GM18519 (cell line): ENCODE measurements around the gene POLDIP3.

Experiments used
- ATAC-seq: cut with Tn5 transposase; IDR thresholded peaks from one replicate; pipeline ENCODE4 v1.9.1; 2021; ENCODE audit warnings: mild to moderate bottlenecking, moderate library complexity; ENCODE audit not compliant: unreplicated experiment, low FRiP score

POLDIP3 gene

DNA sequence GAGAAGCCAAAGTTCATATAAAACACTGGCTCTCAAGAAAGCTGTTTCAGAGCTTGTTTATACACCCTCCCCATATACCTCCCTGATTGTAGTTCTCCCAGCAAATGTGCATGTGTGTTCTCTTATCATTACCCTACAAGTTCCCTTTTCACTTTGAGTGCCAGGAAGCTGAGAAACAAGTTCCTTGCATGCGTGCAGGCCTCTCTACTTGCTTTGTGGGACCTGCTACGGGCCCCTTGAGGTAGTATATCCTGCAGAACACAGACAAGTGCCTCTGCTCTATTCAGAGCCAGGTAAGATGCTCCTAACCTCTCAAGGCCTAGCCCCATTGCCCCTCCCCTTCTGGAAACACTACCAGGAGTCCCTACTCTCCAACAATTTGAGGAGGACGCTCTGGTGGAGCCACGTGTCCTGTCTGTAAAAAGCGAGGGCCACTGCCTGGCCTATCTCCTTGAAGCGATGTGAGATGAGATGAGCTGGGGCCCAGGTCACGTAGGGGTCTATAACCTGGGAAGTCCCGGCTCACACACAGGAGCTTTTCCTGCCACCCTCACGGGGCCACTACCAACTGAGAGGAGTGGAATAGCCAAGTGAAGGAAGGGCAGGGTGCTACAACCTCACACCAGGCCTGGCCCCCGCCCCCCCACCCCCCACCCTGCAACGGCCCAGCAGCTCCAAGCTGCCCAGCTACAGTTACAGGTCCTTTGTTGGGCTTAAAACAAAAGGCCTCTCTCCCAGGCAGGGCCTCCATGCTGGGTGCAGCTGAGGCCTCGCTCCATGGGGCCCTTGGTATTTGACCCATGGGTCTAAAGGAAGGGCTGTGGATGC is 28.3 kb upstream of the POLDIP3 start:
- no peak for ATAC-seq

DNA sequence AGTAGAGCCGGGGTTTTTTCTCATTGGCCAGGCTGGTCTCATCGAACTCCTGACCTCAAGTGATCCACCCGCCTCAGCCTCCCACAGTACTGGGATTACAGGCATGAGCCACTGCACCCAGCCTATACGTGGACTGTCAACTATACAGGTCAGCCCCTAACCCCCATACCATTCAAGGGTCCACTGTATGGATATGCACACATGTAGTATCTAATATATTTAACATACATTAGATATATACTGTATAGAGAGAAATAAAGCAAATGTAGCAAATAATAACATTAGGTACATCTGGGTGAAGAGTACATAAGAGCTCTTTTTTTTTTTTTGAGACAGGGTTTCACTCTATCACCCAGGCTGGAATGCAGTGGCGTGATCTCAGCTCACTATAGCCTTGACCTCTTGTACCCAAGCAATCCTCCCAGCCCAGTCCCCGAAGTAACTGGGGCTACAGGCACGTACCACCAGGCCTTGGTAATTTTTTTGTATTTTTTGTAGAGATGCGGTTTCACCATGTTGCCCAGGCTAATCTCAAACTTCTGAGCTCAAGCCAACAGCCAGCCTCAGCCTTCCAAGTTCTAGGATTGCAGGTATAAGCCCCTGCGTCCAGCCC is 27.2 kb upstream of the POLDIP3 start:
- ATAC-seq, result no peak

GRCh38 chr22:42639541-42640241 is 25.0 kb upstream of the POLDIP3 start:
- ATAC-seq, result no peak

DNA sequence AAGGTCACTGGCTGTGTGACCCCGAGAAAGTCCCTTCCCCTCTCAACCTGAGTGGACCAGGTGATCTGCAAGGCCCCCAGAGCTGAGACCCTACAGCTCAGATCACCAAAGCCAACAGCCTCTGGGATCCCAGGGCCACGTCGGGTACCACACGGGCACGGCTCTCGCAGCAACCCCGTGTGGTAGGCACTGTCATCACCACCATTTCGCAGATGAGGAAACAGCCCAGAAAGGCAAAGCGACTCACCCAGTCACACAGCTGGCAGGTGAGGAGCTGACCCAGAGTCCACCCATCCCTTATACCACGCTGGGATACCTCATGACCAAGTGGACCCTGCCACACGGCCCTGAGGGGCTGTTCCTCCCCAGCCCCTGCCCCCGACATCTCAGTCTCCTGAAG is 22.9 kb upstream of the POLDIP3 start:
- ATAC-seq, result no peak

- no peak for ATAC-seq
Observed at GRCh38 chr22:42636506-42636905, 21.8 kb upstream of the POLDIP3 start.

GRCh38 chr22:42635531-42635930 is 20.8 kb upstream of the POLDIP3 start:
- no peak for ATAC-seq

DNA sequence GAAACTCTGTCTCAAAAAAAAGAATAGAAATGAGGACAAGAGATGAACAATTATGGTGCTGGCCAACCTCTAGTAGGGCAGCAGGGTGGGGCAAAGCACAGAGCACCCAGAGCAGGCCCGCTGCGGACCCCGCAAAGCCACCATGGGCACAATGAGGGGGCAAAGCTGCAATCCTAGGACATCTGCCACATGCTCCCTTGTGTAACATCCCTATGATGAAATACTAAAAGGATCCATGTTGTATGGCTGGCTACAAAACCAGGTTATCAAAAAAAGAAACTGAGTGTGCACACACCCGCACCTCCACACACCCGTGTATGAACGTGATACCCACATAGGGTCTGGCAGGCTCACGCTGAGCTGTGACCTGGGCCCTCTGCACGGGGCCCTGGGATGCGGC is 18.3 kb upstream of the POLDIP3 start:
- no peak for ATAC-seq

DNA sequence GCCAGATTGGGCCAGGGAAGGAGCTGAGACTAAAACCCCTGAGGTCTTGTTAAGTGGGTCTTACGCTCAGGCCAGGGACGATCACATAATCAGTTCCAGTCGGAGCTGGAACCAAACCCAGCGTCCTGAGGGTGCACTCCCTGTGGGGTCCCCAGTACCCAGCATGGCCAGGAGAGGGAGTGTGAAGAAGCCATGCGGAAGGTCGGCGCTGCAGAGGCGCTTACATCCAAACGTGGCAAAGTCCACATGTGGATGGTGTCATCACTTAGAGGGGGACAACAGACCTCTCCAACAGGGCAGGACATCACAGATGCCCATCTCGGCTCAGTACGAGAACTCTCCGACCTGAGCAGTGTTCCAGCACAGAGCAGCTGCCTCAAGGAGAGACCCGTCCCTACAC is 17.4 kb upstream of the POLDIP3 start:
- no peak for ATAC-seq

- ATAC-seq, result no peak
Observed at GRCh38 chr22:42630901-42631602, 16.4 kb upstream of the POLDIP3 start.

DNA sequence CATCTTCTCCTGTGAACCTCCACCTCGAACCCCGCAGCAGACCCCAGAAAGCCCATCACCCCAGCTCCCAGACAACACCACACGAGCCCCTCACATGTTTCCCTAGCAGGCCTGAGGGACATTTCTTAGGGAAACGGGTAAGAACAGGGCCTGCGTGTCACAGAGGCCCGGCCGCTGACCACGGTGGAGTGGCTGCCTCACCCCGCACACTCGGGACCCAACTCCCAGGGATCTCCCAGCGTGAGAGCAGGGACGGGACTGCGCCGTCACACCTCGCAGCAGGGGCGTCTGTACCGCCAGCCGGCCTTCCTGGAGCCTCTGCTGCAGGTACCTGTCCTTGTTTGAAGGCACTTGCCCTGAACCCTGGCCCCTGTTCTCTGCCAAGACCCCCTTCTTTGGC is 15.5 kb upstream of the POLDIP3 start:
- ATAC-seq, result no peak

- ATAC-seq, result no peak
Observed at GRCh38 chr22:42627981-42628380, 13.3 kb upstream of the POLDIP3 start.

- no peak for ATAC-seq
Observed at GRCh38 chr22:42626951-42627625, 12.4 kb upstream of the POLDIP3 start.

DNA sequence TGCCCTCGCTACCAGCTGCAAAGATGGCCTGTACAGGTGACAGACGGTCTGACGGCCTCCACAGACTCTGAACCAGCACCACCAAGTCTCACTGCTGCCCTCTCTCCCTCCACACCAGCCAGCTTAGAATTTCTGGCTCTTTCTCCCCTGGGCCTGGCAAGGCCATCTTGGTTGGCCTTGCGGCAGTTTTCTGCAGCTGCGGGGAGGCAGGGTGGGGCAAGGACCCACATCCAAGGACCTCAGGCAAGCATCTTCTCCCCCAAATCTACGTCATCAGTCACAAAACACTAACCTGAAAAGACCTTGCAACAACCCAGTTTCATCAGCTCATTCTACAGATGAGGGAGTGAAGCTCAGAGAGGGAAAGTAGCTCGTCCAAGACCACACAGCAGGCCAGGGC is 11.7 kb upstream of the POLDIP3 start:
- ATAC-seq, result no peak

GRCh38 chr22:42625416-42625815 is 10.7 kb upstream of the POLDIP3 start:
- no peak for ATAC-seq

- ATAC-seq, result no peak
Observed at GRCh38 chr22:42624551-42625106, 9.9 kb upstream of the POLDIP3 start.

DNA sequence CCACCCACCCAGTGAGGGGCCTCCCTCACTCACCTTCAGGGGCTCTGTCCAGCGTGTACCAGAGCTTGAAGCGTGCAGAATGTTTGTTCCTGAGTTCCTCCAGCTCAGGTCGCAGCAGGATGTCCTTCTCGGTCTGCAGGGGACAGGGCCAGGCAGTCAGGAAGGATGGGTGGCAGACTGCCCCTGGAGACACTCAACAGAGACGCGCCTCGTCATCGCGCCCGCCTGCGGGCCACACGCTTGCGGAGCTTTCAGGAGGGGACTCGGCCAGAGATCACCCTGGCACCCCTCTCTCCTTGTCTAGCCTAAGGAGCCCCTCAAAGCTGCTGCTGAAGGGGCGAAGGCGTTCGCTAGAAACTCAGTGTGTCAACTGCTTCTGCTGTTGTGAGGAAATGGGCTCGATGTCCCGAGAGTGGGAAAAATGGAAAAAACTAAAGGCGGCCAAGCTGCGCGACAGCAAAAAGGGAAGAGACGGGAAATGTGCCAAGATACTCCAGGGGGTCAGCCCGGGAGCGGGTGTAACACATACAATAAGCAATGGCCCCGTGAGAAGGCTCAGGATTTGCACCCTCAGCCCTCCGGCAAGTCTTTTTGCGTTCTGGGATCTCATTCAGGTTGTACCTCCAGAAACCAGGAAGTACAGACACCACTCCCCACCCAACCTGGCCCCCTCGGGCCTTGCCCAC is 9.2 kb upstream of the POLDIP3 start:
- ATAC-seq, result no peak

GRCh38 chr22:42623301-42623751 is 8.6 kb upstream of the POLDIP3 start:
- no peak for ATAC-seq

DNA sequence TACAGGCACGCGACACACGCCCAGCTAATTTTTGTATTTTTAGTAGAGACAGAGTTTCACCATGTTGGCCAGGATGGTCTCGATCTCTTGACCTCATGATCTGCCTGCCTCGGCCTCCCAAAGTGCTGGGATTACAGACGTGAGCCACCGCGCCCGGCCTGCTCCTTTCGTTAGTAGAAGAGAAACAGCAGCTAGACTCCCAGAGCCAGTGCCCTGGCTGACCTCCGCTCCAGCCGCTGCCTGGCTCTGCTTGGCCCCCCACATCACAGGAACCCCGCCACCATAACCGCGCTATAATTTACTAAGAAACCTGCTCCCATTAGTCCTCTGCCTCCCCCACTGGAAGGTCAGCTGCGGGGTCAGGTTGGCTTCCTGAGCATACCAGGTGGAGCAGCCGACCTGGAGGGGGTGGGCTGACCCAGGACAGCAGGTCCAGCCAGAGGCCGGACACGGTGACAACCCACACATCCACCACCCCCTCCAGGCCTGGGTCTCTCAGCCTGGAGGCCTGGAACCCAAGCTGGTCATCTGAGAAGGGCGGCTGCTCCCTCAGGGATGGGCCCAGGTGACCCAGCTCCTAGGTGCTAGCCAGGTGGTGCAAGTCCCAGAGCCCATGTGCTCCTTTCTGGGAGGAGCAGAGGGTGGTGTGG is 7.5 kb upstream of the POLDIP3 start:
- ATAC-seq, result no peak

DNA sequence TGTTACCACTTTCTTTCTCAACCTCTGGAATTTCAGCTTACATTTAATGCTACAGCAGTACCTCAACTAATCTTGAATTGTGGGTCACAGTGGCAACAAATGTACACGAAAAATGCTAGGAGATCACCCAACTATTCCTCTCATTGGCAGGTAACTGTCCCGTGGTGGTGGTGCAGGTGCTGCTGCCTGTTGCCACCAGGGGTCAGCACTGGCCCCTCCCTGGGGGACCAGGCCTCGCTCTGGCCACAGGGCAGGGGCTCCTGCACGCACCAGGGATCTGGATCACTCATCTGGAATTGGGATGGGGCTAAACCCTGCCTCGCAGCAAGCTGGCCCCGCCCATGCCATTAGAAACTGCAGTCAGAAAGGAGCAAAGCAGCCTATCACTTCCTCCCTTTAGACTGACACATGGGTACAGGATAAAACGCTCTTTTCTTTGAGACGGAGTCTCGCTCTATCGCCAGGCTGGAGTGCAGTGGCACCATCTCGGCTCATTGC is 6.9 kb upstream of the POLDIP3 start:
- no peak for ATAC-seq
